Measurements from ENCODE around the gene ATOH8. TPM values are rescaled to one million over a fixed set of nuclear protein-coding genes. Genes with fewer than 3 reads are reported as not detected.

The ATOH8 gene
- total RNA-seq, 1 donor from 2014 or later, result 2.2 TPM

DNA sequence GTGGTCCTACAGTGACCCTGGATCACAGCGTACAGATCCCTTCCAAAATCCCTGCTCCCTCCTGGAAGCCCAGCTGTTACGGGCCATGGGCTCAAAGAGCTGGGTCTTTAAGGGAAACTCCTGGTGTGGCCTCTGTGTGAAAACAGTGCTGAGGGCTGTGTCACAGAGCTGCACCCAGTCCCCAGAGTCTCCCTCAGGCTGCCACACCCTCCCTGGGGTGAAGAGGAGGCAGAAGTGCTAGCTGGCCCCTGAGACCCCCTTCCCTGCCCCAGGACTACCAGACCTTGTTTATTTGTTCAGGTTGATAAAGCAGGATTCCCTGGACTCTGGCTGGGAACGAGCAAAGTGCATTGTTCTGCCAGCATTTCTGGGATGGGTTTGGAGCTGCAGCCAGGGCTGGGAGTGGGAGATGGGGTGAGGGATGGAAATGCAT, 7.7 kb downstream of the ATOH8 start:
- peaks cover 45% of the 10 kb centered on the region for H3K27me3 Mint-ChIP-seq (ENCODE audit: low read depth)
- no peaks in the 10 kb centered on the region for H3K9me3 Mint-ChIP-seq (ENCODE audit: low read depth)
- H3K4me3 Mint-ChIP-seq (ENCODE audit: unreplicated experiment), result no peak overlapping the region
- no peak overlapping the region for H3K27ac Mint-ChIP-seq (ENCODE audit: unreplicated experiment)
- no peak for DNase-seq (ENCODE audit: low spot score)
- TF ChIP-seq, protein P1, sequence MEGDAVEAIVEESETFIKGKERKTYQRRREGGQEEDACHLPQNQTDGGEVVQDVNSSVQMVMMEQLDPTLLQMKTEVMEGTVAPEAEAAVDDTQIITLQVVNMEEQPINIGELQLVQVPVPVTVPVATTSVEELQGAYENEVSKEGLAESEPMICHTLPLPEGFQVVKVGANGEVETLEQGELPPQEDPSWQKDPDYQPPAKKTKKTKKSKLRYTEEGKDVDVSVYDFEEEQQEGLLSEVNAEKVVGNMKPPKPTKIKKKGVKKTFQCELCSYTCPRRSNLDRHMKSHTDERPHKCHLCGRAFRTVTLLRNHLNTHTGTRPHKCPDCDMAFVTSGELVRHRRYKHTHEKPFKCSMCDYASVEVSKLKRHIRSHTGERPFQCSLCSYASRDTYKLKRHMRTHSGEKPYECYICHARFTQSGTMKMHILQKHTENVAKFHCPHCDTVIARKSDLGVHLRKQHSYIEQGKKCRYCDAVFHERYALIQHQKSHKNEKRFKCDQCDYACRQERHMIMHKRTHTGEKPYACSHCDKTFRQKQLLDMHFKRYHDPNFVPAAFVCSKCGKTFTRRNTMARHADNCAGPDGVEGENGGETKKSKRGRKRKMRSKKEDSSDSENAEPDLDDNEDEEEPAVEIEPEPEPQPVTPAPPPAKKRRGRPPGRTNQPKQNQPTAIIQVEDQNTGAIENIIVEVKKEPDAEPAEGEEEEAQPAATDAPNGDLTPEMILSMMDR (IDR thresholded peaks at IDR 0.05), result no peak
- no peaks in the 10 kb centered on the region for H3K36me3 Mint-ChIP-seq (ENCODE audit: low read depth)
- H3K4me1 Mint-ChIP-seq (ENCODE audit: low read depth), result peaks cover 25% of the 10 kb centered on the region

- H3K9me3 Mint-ChIP-seq (ENCODE audit: low read depth), result no peaks in the 10 kb centered on the region
- peaks cover 48% of the 10 kb centered on the region for H3K27me3 Mint-ChIP-seq (ENCODE audit: low read depth)
These were observed 8.2 kb downstream of the ATOH8 start for GRCh38 chr2:85761946-85762345.

DNA sequence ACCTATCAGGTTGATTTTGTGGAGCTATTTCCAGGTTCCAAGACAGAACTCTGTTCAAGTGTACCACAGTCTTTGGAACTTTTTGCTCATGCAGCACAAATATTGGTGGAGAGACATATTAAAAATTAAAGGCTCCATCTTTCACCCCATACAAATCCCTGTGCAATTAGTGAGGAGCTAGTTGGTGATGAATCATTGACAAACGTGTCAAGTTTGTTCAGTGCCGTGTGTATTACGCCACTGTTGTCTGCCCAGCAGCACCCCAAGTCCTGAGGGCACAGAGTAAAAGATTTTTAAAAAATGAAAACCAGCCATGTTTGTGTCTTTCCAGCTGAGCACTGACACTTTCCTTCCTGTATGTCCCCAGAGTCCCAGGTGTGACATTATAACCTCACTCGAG, 9.3 kb downstream of the ATOH8 start:
- no peaks in the 10 kb centered on the region for H3K36me3 Mint-ChIP-seq (ENCODE audit: low read depth)
- H3K4me1 Mint-ChIP-seq (ENCODE audit: low read depth), result peaks cover 25% of the 10 kb centered on the region
- no peak overlapping the region for H3K27ac Mint-ChIP-seq (ENCODE audit: unreplicated experiment)
- H3K9me3 Mint-ChIP-seq (ENCODE audit: low read depth), result no peaks in the 10 kb centered on the region
- peaks cover 48% of the 10 kb centered on the region for H3K27me3 Mint-ChIP-seq (ENCODE audit: low read depth)
- TF ChIP-seq, protein P1 (IDR thresholded peaks at IDR 0.05), result no peak
- DNase-seq (ENCODE audit: low spot score), result no peak
- H3K4me3 Mint-ChIP-seq (ENCODE audit: unreplicated experiment), result no peak overlapping the region

More at GRCh38 chr2:85761946-85762345, 8.2 kb downstream of the ATOH8 start:
- Mint-ChIP-seq H3K4me3 (ENCODE audit: unreplicated experiment) (no peak overlapping the region), H3K4me1 (ENCODE audit: low read depth) (peaks cover 25% of the 10 kb centered on the region), H3K27ac (ENCODE audit: unreplicated experiment) (no peak overlapping the region), H3K36me3 (ENCODE audit: low read depth) (no peaks in the 10 kb centered on the region)
- TF ChIP-seq, protein P1 (IDR thresholded peaks at IDR 0.05), result no peak
- no peak for DNase-seq (ENCODE audit: low spot score)

GRCh38 chr2:85763831-85764230, 10.0 kb downstream of the ATOH8 start:
- Mint-ChIP-seq H3K4me3 (ENCODE audit: unreplicated experiment) (no peak overlapping the region), H3K27me3 (ENCODE audit: low read depth) (peaks cover 46% of the 10 kb centered on the region), H3K27ac (ENCODE audit: unreplicated experiment) (no peak overlapping the region), H3K36me3 (ENCODE audit: low read depth) (no peaks in the 10 kb centered on the region), H3K4me1 (ENCODE audit: low read depth) (peaks cover 31% of the 10 kb centered on the region), H3K9me3 (ENCODE audit: low read depth) (no peaks in the 10 kb centered on the region)
- no peak for DNase-seq (ENCODE audit: low spot score)
- TF ChIP-seq, protein P1 (IDR thresholded peaks at IDR 0.05), result no peak

GRCh38 chr2:85765081-85765731, 11.4 kb downstream of the ATOH8 start:
- Mint-ChIP-seq H3K27ac (ENCODE audit: unreplicated experiment) (no peak overlapping the region), H3K4me3 (ENCODE audit: unreplicated experiment) (no peak overlapping the region), H3K27me3 (ENCODE audit: low read depth) (peaks cover 42% of the 10 kb centered on the region), H3K36me3 (ENCODE audit: low read depth) (no peaks in the 10 kb centered on the region), H3K4me1 (ENCODE audit: low read depth) (peaks cover 44% of the 10 kb centered on the region), H3K9me3 (ENCODE audit: low read depth) (no peaks in the 10 kb centered on the region)
- no peak for DNase-seq (ENCODE audit: low spot score)
- TF ChIP-seq, protein P1 (IDR thresholded peaks at IDR 0.05), result no peak

All from chondrocyte (in vitro differentiated cells).